Suprapubic skin (tissue), 4 donors: ENCODE results near the gene KIF3B.

Experiments used
- EP300 ChIP-seq: sonication (generic); formaldehyde crosslinking; IDR thresholded peaks from one replicate; pipeline ENCODE4 v1.6.1; 2017; ENCODE audit warnings: antibody characterized with exemption
- POLR2A ChIP-seq, 2 donors: fragments of 450-650 bp; IDR thresholded peaks; one replicate each; pipeline ENCODE4 v1.6.1; 2017; ENCODE audit warnings: antibody characterized with exemption in 2 of 2, mild to moderate bottlenecking in 2 of 2, moderate library complexity in 2 of 2
- POLR2AphosphoS5 ChIP-seq, 3 donors: sonication (generic); formaldehyde crosslinking; IDR thresholded peaks; one replicate each; pipeline ENCODE4 v1.6.1; 2017; ENCODE audit warnings: antibody characterized with exemption in 3 of 3
- TF ChIP-seq, protein P1 (sequence below), 2 donors: fragments of 200-600 bp in 1 of 2; fragments of 450-650 bp in 1 of 2; sonication (generic) in 1 of 2; IDR thresholded peaks; one replicate each; pipeline ENCODE4 v1.5.1; 2016 to 2019; ENCODE audit warnings: antibody characterized with exemption in 2 of 2, mild to moderate bottlenecking in 1 of 2, moderate library complexity in 1 of 2

GRCh38 chr20:32364554-32365208 is 87.2 kb downstream of the KIF3B start:
- TF ChIP-seq, protein P1, sequence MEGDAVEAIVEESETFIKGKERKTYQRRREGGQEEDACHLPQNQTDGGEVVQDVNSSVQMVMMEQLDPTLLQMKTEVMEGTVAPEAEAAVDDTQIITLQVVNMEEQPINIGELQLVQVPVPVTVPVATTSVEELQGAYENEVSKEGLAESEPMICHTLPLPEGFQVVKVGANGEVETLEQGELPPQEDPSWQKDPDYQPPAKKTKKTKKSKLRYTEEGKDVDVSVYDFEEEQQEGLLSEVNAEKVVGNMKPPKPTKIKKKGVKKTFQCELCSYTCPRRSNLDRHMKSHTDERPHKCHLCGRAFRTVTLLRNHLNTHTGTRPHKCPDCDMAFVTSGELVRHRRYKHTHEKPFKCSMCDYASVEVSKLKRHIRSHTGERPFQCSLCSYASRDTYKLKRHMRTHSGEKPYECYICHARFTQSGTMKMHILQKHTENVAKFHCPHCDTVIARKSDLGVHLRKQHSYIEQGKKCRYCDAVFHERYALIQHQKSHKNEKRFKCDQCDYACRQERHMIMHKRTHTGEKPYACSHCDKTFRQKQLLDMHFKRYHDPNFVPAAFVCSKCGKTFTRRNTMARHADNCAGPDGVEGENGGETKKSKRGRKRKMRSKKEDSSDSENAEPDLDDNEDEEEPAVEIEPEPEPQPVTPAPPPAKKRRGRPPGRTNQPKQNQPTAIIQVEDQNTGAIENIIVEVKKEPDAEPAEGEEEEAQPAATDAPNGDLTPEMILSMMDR (IDR thresholded peaks at IDR 0.05), result no peak
- TF ChIP-seq POLR2A (IDR thresholded peaks at IDR 0.05) (no peak), EP300 (no peak), POLR2AphosphoS5 (IDR thresholded peaks at IDR 0.05) (no peak)
